ENCODE measurements around the gene FOXP1.

Gene FOXP1

DNA sequence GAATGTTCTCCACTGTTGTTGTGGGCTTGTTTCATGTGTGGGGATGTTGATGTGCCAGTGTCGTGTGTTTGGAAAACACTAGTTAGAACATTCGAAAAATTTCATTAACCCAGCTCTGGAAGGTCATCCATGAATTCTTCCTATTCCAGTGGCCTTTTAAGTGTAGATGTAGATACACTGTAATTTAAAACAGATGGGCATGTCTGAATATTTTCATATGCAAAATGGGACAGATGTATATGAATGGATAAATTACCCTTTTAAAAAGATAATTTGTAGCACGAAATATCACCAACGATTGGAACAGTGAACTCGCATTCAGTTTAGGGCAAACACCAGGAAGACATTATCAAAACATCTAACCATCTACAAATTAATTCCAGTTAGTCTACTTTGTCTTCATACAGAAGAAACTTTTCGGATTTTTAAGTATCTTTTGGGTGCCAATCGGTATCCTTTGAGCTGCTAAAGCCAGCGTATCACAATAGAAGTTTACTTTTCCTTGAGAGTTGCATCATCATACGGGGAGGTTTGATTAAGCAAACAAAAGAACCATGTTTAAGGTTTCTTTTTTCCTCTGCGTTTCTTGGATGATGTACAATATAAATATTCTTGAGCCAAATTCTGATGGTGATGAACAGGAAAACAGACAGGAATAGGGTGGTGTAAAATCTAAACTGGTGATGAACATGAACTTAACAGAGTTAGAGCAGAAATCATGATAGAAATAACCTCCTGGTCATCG is 528.1 kb downstream of the FOXP1 start:
- peaks cover 42 to 94% of the 10 kb centered on the region in 2 donors for H3K4me1 Mint-ChIP-seq (ENCODE audit: low read depth in 2 of 2)
- H3K4me3 Mint-ChIP-seq: no peak overlapping the region
- H3K27ac Mint-ChIP-seq: peak overlapping the region in 1 of 2 donors; percentile 49
- H3K27me3 Mint-ChIP-seq: no peaks in the 10 kb centered on the region
- no peaks in the 10 kb centered on the region for H3K9me3 Mint-ChIP-seq
- peaks cover 35% of the 10 kb centered on the region for H3K36me3 Mint-ChIP-seq (ENCODE audit: insufficient read depth)
- ATAC-seq (replicated peaks) (no peak), DNase-seq (no peak)

DNA sequence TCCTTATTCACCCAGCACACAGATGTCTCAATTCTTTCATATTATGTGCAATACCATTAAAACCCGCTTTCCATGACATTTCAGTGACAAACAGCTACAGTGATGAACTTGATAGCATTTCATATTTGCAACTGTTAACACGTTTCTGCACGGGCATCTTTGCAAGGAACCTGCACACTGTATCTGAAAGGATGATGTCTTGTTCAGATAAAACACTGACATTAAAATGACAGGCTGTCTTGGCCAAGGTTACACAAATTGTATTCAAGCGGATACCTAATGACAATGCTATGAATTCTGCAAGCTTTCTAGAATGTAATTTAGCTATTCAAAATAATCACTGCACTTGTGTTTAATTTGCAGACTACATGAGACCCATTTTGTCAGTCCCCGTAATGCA is 529.2 kb downstream of the FOXP1 start:
- no peak for DNase-seq
- no peak overlapping the region for H3K27ac Mint-ChIP-seq
- H3K4me3 Mint-ChIP-seq: no peak overlapping the region
- H3K9me3 Mint-ChIP-seq: no peaks in the 10 kb centered on the region
- no peak for ATAC-seq (replicated peaks)
- H3K27me3 Mint-ChIP-seq: no peaks in the 10 kb centered on the region
- H3K4me1 Mint-ChIP-seq (ENCODE audit: low read depth in 2 of 2): peaks cover 46 to 91% of the 10 kb centered on the region in 2 donors
- H3K36me3 Mint-ChIP-seq (ENCODE audit: insufficient read depth): peaks cover 43% of the 10 kb centered on the region

GRCh38 chr3:71053495-71053894 is 530.0 kb downstream of the FOXP1 start:
- H3K4me1 Mint-ChIP-seq (ENCODE audit: low read depth in 2 of 2): peaks cover 48 to 91% of the 10 kb centered on the region in 2 donors
- peak overlapping the region in 1 of 2 donors; percentile 56 for H3K27ac Mint-ChIP-seq
- H3K4me3 Mint-ChIP-seq: no peak overlapping the region
- DNase-seq (no peak), ATAC-seq (replicated peaks) (no peak)
- no peaks in the 10 kb centered on the region for H3K9me3 Mint-ChIP-seq
- H3K36me3 Mint-ChIP-seq (ENCODE audit: insufficient read depth): peaks cover 49% of the 10 kb centered on the region
- H3K27me3 Mint-ChIP-seq: no peaks in the 10 kb centered on the region

GRCh38 chr3:71052716-71053115 is 530.8 kb downstream of the FOXP1 start:
- Mint-ChIP-seq H3K27me3 (no peaks in the 10 kb centered on the region), H3K36me3 (ENCODE audit: insufficient read depth) (peaks cover 49% of the 10 kb centered on the region), H3K9me3 (no peaks in the 10 kb centered on the region), H3K4me3 (no peak overlapping the region), H3K27ac (peak overlapping the region in 1 of 2 donors; percentile 38), H3K4me1 (ENCODE audit: low read depth in 2 of 2) (peaks cover 43 to 86% of the 10 kb centered on the region in 2 donors)
- no peak for ATAC-seq (replicated peaks)
- DNase-seq: no peak

- Mint-ChIP-seq H3K27me3 (no peaks in the 10 kb centered on the region), H3K9me3 (no peaks in the 10 kb centered on the region), H3K4me3 (no peak overlapping the region), H3K4me1 (ENCODE audit: low read depth in 2 of 2) (peaks cover 39 to 86% of the 10 kb centered on the region in 2 donors), H3K27ac (peak overlapping the region in 1 of 2 donors; percentile 91), H3K36me3 (ENCODE audit: insufficient read depth) (peaks cover 53% of the 10 kb centered on the region)
- no peak for ATAC-seq (replicated peaks)
- no peak for DNase-seq
Measured at GRCh38 chr3:71051893-71052687, 531.4 kb downstream of the FOXP1 start.

DNA sequence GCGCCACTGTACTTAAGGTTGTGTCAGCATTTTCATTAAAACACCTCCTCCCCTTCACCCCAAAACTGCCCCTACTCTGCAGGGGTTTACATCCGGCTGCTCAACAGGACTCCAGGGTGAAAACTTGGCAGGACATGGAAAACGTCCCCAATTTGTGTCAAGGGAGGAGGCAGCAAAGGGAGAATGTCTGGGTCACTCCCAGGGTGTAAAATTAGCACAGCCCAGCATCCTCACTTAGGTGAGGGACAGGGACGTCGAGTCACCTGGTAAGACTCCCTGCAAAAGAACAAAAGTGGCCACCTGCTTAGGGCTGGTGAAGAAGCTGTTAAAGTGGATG is 532.3 kb downstream of the FOXP1 start:
- DNase-seq: no peak
- H3K27me3 Mint-ChIP-seq: no peaks in the 10 kb centered on the region
- peak overlapping the region; percentile 88 to 91 for H3K27ac Mint-ChIP-seq
- H3K36me3 Mint-ChIP-seq (ENCODE audit: insufficient read depth): peaks cover 60% of the 10 kb centered on the region
- peaks cover 44 to 78% of the 10 kb centered on the region in 2 donors for H3K4me1 Mint-ChIP-seq (ENCODE audit: low read depth in 2 of 2)
- no peaks in the 10 kb centered on the region for H3K9me3 Mint-ChIP-seq
- ATAC-seq (replicated peaks): no peak
- peak overlapping the region; percentile 50 to 54 for H3K4me3 Mint-ChIP-seq

GRCh38 chr3:71050538-71051258 is 532.8 kb downstream of the FOXP1 start:
- DNase-seq (peak; percentile 14 to 33 (median 23)), ATAC-seq (replicated peaks) (peak; percentile 95)
- H3K4me1 Mint-ChIP-seq (ENCODE audit: low read depth in 2 of 2): peaks cover 44 to 78% of the 10 kb centered on the region in 2 donors
- H3K9me3 Mint-ChIP-seq: no peaks in the 10 kb centered on the region
- H3K36me3 Mint-ChIP-seq (ENCODE audit: insufficient read depth): peaks cover 66% of the 10 kb centered on the region
- H3K4me3 Mint-ChIP-seq: peak overlapping the region; percentile 50 to 54
- H3K27me3 Mint-ChIP-seq: no peaks in the 10 kb centered on the region
- peak overlapping the region; percentile 88 to 91 for H3K27ac Mint-ChIP-seq

- DNase-seq (no peak), ATAC-seq (replicated peaks) (no peak)
- Mint-ChIP-seq H3K9me3 (no peaks in the 10 kb centered on the region), H3K36me3 (ENCODE audit: insufficient read depth) (peaks cover 71% of the 10 kb centered on the region), H3K4me1 (ENCODE audit: low read depth in 2 of 2) (peaks cover 44 to 78% of the 10 kb centered on the region in 2 donors), H3K27ac (peak overlapping the region; percentile 88 to 91), H3K27me3 (no peaks in the 10 kb centered on the region), H3K4me3 (peak overlapping the region in 1 of 2 donors; percentile 54)
Measured at GRCh38 chr3:71050166-71050537, 533.4 kb downstream of the FOXP1 start.

DNA sequence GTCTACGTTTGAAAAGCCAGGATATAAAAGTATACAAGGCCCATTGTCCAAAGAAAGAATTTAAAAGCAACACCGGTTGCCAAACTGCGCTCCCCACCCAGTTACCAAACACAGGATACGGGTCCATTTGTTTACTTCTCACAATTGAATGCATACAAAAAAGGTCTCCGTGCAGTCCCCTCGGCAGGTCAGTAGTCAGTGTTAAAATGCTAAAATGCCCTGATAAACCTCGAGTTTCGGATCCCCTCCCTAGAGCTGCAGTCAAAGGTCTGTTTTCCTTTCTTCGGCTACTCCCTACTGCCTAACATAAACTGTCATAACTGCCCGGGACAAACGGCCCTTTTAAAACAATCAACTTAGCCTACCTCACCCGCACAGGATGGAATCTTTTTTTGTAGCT is 534.6 kb downstream of the FOXP1 start:
- H3K27me3 Mint-ChIP-seq: no peaks in the 10 kb centered on the region
- no peaks in the 10 kb centered on the region for H3K9me3 Mint-ChIP-seq
- peak overlapping the region in 1 of 2 donors; percentile 85 for H3K27ac Mint-ChIP-seq
- H3K36me3 Mint-ChIP-seq (ENCODE audit: insufficient read depth): peaks cover 76% of the 10 kb centered on the region
- DNase-seq: no peak
- no peak for ATAC-seq (replicated peaks)
- no peak overlapping the region for H3K4me3 Mint-ChIP-seq
- peaks cover 36 to 76% of the 10 kb centered on the region in 2 donors for H3K4me1 Mint-ChIP-seq (ENCODE audit: low read depth in 2 of 2)

DNA sequence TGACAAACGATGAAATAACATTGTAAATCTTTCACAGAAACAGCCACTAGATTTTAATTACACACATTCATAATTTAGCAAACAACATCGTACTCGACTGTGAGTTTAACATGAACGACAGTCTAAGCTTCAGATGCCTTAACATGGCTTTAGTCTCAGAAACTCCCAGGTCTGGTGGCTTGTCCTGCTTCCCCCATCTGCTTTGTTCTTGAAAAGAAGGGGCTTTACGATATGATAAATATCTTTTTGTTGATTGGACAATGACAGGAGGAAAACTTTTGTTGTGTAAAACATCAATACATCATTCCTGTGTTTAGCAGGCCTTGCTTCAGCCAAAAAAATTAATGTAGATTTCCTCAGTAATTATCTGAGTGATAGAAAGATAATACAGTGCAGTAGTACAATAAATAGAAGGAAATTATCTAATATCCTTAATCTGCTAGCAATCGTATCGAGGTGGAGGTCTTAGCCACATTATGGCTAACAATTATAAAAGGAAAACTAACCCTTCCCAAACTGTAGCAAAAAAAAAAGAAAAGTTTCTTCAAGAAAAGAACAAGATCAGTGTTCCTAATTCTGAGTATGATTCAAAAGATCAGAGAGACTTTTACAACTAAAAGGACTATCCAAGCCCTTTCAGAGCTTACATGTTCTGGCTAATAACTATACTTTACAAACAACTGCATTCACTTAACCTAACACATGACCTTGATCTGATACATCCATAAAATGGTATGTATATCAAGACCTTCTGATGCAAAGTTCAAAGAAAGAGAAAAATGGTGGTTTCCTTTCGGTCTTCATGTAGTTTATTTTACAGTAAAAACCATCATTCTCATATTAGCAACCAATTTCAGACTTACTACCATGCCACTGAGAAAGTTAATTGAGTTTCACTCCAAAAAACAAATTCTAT is 535.7 kb downstream of the FOXP1 start:
- Mint-ChIP-seq H3K27ac (peak overlapping the region in 1 of 2 donors; percentile 85), H3K36me3 (ENCODE audit: insufficient read depth) (peaks cover 66% of the 10 kb centered on the region), H3K27me3 (no peaks in the 10 kb centered on the region), H3K4me1 (ENCODE audit: low read depth in 2 of 2) (peaks cover 27 to 71% of the 10 kb centered on the region in 2 donors), H3K9me3 (no peaks in the 10 kb centered on the region), H3K4me3 (no peak overlapping the region)
- ATAC-seq (replicated peaks) (no peak), DNase-seq (no peak)

DNA sequence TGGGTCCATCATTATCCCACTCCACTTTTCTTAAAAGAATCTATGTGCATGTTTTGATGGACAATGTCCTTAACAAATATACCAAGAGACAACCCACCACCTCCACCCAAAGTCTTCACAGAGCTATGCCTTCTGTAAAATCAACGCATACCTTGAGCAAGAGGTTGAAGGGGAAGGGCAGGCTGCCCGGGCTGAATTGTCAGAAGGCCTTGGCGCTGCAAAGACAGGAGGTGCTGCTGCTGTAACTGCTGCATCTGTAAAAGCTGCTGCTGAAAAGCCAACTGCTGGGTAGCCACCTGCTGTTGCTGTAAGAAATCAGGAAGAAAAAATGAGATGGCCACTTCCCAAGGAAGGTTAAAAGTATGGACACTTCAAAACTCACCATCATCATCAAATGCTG is 536.7 kb downstream of the FOXP1 start:
- no peaks in the 10 kb centered on the region for H3K9me3 Mint-ChIP-seq
- ATAC-seq (replicated peaks) (no peak), DNase-seq (no peak)
- H3K27me3 Mint-ChIP-seq: no peaks in the 10 kb centered on the region
- peaks cover 27 to 67% of the 10 kb centered on the region in 2 donors for H3K4me1 Mint-ChIP-seq (ENCODE audit: low read depth in 2 of 2)
- H3K27ac Mint-ChIP-seq: no peak overlapping the region
- H3K36me3 Mint-ChIP-seq (ENCODE audit: insufficient read depth): peaks cover 63% of the 10 kb centered on the region
- H3K4me3 Mint-ChIP-seq: no peak overlapping the region

DNA sequence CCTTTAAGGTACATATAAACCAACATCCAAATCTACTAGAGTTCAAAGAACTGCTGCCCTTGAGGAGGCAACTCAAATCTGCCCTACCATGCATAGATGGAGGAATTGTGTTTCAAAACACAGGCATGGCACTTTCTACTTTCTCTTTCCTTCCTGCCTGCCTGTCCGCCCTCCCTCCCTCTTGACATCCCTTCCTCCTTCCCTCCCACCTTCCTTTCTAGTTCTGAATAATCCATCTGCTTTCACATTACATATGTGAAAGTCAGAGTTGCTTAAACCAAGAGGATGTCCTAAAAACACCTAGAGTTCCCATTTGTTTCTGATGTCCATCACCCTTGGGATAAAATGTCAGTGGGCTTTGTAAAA is 537.6 kb downstream of the FOXP1 start:
- Mint-ChIP-seq H3K36me3 (ENCODE audit: insufficient read depth) (peaks cover 61% of the 10 kb centered on the region), H3K9me3 (no peaks in the 10 kb centered on the region), H3K4me3 (no peak overlapping the region), H3K27ac (peak overlapping the region; percentile 55 to 83), H3K27me3 (no peaks in the 10 kb centered on the region), H3K4me1 (ENCODE audit: low read depth in 2 of 2) (peaks cover 23 to 63% of the 10 kb centered on the region in 2 donors)
- no peak for DNase-seq
- ATAC-seq (replicated peaks): no peak
